Adrenal gland (tissue), 5 donors: ENCODE data around the gene MPC1.

Experiments used
- POLR2A ChIP-seq, 2 donors: fragments of 450-650 bp; IDR thresholded peaks; one replicate each; pipeline ENCODE4 v1.6.1; 2017; ENCODE audit warnings: antibody characterized with exemption in 2 of 2, mild to moderate bottlenecking in 2 of 2, moderate library complexity in 1 of 2
- TF ChIP-seq, protein P1 (sequence below), 6 experiments: fragments of 450-650 bp in 4 of 6; fragments of 200-600 bp in 2 of 6; sonication (generic) in 1 of 6; IDR thresholded peaks; 1 replicate in 5 of 6; 2 replicates in 1 of 6; pipeline versions ENCODE4 v1.5.1 to v1.8.0; 2016 to 2021; ENCODE audit warnings: antibody characterized with exemption in 6 of 6, mild to moderate bottlenecking in 2 of 6, moderate library complexity in 1 of 6
- donor health status: DM: no; HTN: no; CAD: no.

DNA sequence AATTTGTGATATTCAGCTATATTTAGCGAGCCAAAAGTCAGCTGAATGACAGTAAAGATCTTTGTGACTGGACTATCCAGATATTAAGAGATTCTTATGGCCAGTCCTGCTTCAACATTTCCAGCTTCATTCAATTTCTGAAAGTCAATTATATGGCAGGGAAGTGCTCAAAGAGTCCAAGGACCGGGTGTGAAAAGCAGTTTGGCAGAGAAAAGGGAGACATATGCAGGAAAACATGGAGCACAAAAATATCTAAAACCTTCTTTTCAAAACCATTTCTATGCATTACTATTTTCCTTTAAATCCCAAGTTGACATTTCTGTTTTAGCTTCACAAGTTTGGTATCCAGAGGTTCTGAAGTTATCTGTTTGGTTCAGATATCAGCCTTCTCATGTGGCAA is 5.0 kb downstream of the MPC1 start:
- TF ChIP-seq, protein P1, sequence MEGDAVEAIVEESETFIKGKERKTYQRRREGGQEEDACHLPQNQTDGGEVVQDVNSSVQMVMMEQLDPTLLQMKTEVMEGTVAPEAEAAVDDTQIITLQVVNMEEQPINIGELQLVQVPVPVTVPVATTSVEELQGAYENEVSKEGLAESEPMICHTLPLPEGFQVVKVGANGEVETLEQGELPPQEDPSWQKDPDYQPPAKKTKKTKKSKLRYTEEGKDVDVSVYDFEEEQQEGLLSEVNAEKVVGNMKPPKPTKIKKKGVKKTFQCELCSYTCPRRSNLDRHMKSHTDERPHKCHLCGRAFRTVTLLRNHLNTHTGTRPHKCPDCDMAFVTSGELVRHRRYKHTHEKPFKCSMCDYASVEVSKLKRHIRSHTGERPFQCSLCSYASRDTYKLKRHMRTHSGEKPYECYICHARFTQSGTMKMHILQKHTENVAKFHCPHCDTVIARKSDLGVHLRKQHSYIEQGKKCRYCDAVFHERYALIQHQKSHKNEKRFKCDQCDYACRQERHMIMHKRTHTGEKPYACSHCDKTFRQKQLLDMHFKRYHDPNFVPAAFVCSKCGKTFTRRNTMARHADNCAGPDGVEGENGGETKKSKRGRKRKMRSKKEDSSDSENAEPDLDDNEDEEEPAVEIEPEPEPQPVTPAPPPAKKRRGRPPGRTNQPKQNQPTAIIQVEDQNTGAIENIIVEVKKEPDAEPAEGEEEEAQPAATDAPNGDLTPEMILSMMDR (IDR thresholded peaks at IDR 0.05) = no peak
- no peak for TF ChIP-seq POLR2A (IDR thresholded peaks at IDR 0.05)
